ENCODE results near the gene CCL4. TPM values are rescaled to one million over a fixed set of nuclear protein-coding genes. Genes with fewer than 3 reads are reported as not detected.
"Not testable (repeated sequence)": the region's sequence is repeated elsewhere in the genome, so short reads cannot be mapped to it uniquely, and the experiment has no call there.

The CCL4 gene
- total RNA-seq, 1 donor from 2014 or later, result 0.40 TPM

GRCh38 chr17:36066365-36066985, 37.2 kb upstream of the CCL4 start:
- DNase-seq (ENCODE audit: low read depth), result no peak
- no peak for TF ChIP-seq CTCF (conservative IDR thresholded peaks at IDR 0.05; ENCODE audit: low read depth, low read length)
- no peak overlapping the region for H3K4me3 ChIP-seq (ENCODE audit: low read depth, low read length)

- TF ChIP-seq CTCF (conservative IDR thresholded peaks at IDR 0.05; ENCODE audit: low read depth, low read length), result no peak
- DNase-seq (ENCODE audit: low read depth), result no peak
- H3K4me3 ChIP-seq (ENCODE audit: low read depth, low read length), result no peak overlapping the region
Observed at GRCh38 chr17:36068524-36068923, 35.1 kb upstream of the CCL4 start.

- TF ChIP-seq CTCF (conservative IDR thresholded peaks at IDR 0.05; ENCODE audit: low read depth, low read length), result no peak
Observed at GRCh38 chr17:36069136-36069535, 34.5 kb upstream of the CCL4 start.

GRCh38 chr17:36070427-36070826, 33.2 kb upstream of the CCL4 start:
- TF ChIP-seq CTCF (conservative IDR thresholded peaks at IDR 0.05; ENCODE audit: low read depth, low read length), result no peak
- DNase-seq (ENCODE audit: low read depth), result no peak
- no peak overlapping the region for H3K4me3 ChIP-seq (ENCODE audit: low read depth, low read length)

More at GRCh38 chr17:36069136-36069535, 34.5 kb upstream of the CCL4 start:
- DNase-seq (ENCODE audit: low read depth), result no peak
- no peak overlapping the region for H3K4me3 ChIP-seq (ENCODE audit: low read depth, low read length)

GRCh38 chr17:36071751-36072150, 31.9 kb upstream of the CCL4 start:
- no peak overlapping the region for H3K4me3 ChIP-seq (ENCODE audit: low read depth, low read length)
- no peak for DNase-seq (ENCODE audit: low read depth)
- no peak for TF ChIP-seq CTCF (conservative IDR thresholded peaks at IDR 0.05; ENCODE audit: low read depth, low read length)

- DNase-seq (ENCODE audit: low read depth), result no peak
- peak; percentile 73 for TF ChIP-seq CTCF (conservative IDR thresholded peaks at IDR 0.05; ENCODE audit: low read depth, low read length)
- H3K4me3 ChIP-seq (ENCODE audit: low read depth, low read length), result no peak overlapping the region
Observed at GRCh38 chr17:36072431-36073121, 31.1 kb upstream of the CCL4 start.

GRCh38 chr17:36074365-36074764, 29.3 kb upstream of the CCL4 start:
- no peak for TF ChIP-seq CTCF (conservative IDR thresholded peaks at IDR 0.05; ENCODE audit: low read depth, low read length)
- DNase-seq (ENCODE audit: low read depth), result no peak
- no peak overlapping the region for H3K4me3 ChIP-seq (ENCODE audit: low read depth, low read length)

- not testable (repeated sequence) for H3K4me3 ChIP-seq (ENCODE audit: low read depth, low read length); DNase-seq (ENCODE audit: low read depth)
Observed at GRCh38 chr17:36081681-36082471, 21.8 kb upstream of the CCL4 start.

- not testable (repeated sequence) for H3K4me3 ChIP-seq (ENCODE audit: low read depth, low read length); DNase-seq (ENCODE audit: low read depth)
Observed at GRCh38 chr17:36082482-36083120, 21.0 kb upstream of the CCL4 start.

All from epithelial cell of proximal tubule (primary cell).